Measurements from ENCODE around the gene CRYGN.

CRYGN gene

GRCh38 chr7:151461942-151462230 lies 21.9 kb upstream of the CRYGN start:
- Histone ChIP-seq H3K4me2 (no peak overlapping the region), H3K9ac (no peak overlapping the region), H3K27me3 (ENCODE audit: insufficient read depth, low read depth) (no peaks in the 10 kb centered on the region), H4K20me1 (ENCODE audit: insufficient read depth) (no peaks in the 10 kb centered on the region), H3K4me1 (ENCODE audit: low read depth, poor library complexity, severe bottlenecking) (no peaks in the 10 kb centered on the region), H3K36me3 (ENCODE audit: insufficient read depth) (peaks cover 15% of the 10 kb centered on the region; the same call in 1 of the 2 replicates), H3K27ac (no peak overlapping the region), H3K4me3 (IDR thresholded peaks at IDR 0.05; ENCODE audit: insufficient read depth, low read depth, low read length) (no peak overlapping the region), H2AFZ (ENCODE audit: low read depth) (no peak overlapping the region), H3K79me2 (ENCODE audit: insufficient read depth, low read depth) (no peaks in the 10 kb centered on the region)
- TF ChIP-seq CTCF (conservative IDR thresholded peaks at IDR 0.05; ENCODE audit: low read depth, low read length): no peak

GRCh38 chr7:151461096-151461941 lies 21.4 kb upstream of the CRYGN start:
- no peaks in the 10 kb centered on the region for H4K20me1 ChIP-seq (ENCODE audit: insufficient read depth)
- H3K79me2 ChIP-seq (ENCODE audit: insufficient read depth, low read depth): no peaks in the 10 kb centered on the region
- no peak overlapping the region for H3K4me2 ChIP-seq
- no peak overlapping the region for H3K4me3 ChIP-seq (IDR thresholded peaks at IDR 0.05; ENCODE audit: insufficient read depth, low read depth, low read length)
- H2AFZ ChIP-seq (ENCODE audit: low read depth): no peak overlapping the region
- H3K4me1 ChIP-seq (ENCODE audit: low read depth, poor library complexity, severe bottlenecking): no peaks in the 10 kb centered on the region
- H3K27me3 ChIP-seq (ENCODE audit: insufficient read depth, low read depth): no peaks in the 10 kb centered on the region
- peaks cover 11% of the 10 kb centered on the region; the same call in 1 of the 2 replicates for H3K36me3 ChIP-seq (ENCODE audit: insufficient read depth)
- no peak for TF ChIP-seq CTCF (conservative IDR thresholded peaks at IDR 0.05; ENCODE audit: low read depth, low read length)
- H3K27ac ChIP-seq: no peak overlapping the region
- H3K9ac ChIP-seq: no peak overlapping the region

GRCh38 chr7:151460474-151460855 lies 20.5 kb upstream of the CRYGN start:
- Histone ChIP-seq H3K9ac (no peak overlapping the region), H4K20me1 (ENCODE audit: insufficient read depth) (no peaks in the 10 kb centered on the region), H3K79me2 (ENCODE audit: insufficient read depth, low read depth) (no peaks in the 10 kb centered on the region), H2AFZ (ENCODE audit: low read depth) (no peak overlapping the region), H3K4me2 (no peak overlapping the region), H3K4me1 (ENCODE audit: low read depth, poor library complexity, severe bottlenecking) (no peaks in the 10 kb centered on the region), H3K27me3 (ENCODE audit: insufficient read depth, low read depth) (no peaks in the 10 kb centered on the region), H3K36me3 (ENCODE audit: insufficient read depth) (peaks cover 6% of the 10 kb centered on the region; the same call in 1 of the 2 replicates), H3K27ac (no peak overlapping the region), H3K4me3 (IDR thresholded peaks at IDR 0.05; ENCODE audit: insufficient read depth, low read depth, low read length) (no peak overlapping the region)
- no peak for TF ChIP-seq CTCF (conservative IDR thresholded peaks at IDR 0.05; ENCODE audit: low read depth, low read length)

GRCh38 chr7:151459726-151460473 lies 20.0 kb upstream of the CRYGN start:
- no peak overlapping the region for H3K4me3 ChIP-seq (IDR thresholded peaks at IDR 0.05; ENCODE audit: insufficient read depth, low read depth, low read length)
- H4K20me1 ChIP-seq (ENCODE audit: insufficient read depth): no peaks in the 10 kb centered on the region
- H3K4me1 ChIP-seq (ENCODE audit: low read depth, poor library complexity, severe bottlenecking): no peaks in the 10 kb centered on the region
- no peak overlapping the region for H3K4me2 ChIP-seq
- no peak overlapping the region for H3K27ac ChIP-seq
- H2AFZ ChIP-seq (ENCODE audit: low read depth): no peak overlapping the region
- no peak for TF ChIP-seq CTCF (conservative IDR thresholded peaks at IDR 0.05; ENCODE audit: low read depth, low read length)
- no peak overlapping the region for H3K9ac ChIP-seq
- H3K27me3 ChIP-seq (ENCODE audit: insufficient read depth, low read depth): no peaks in the 10 kb centered on the region
- H3K79me2 ChIP-seq (ENCODE audit: insufficient read depth, low read depth): no peaks in the 10 kb centered on the region
- peaks cover under 1% of the 10 kb centered on the region; the same call in 1 of the 2 replicates for H3K36me3 ChIP-seq (ENCODE audit: insufficient read depth)

All from KMS-11 (cell line).